Measurements from ENCODE around the gene TCL1A.
"Not testable (repeated sequence)": the region's sequence is repeated elsewhere in the genome, so short reads cannot be mapped to it uniquely, and the experiment has no call there.

The TCL1A gene, protein sequence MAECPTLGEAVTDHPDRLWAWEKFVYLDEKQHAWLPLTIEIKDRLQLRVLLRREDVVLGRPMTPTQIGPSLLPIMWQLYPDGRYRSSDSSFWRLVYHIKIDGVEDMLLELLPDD

DNA sequence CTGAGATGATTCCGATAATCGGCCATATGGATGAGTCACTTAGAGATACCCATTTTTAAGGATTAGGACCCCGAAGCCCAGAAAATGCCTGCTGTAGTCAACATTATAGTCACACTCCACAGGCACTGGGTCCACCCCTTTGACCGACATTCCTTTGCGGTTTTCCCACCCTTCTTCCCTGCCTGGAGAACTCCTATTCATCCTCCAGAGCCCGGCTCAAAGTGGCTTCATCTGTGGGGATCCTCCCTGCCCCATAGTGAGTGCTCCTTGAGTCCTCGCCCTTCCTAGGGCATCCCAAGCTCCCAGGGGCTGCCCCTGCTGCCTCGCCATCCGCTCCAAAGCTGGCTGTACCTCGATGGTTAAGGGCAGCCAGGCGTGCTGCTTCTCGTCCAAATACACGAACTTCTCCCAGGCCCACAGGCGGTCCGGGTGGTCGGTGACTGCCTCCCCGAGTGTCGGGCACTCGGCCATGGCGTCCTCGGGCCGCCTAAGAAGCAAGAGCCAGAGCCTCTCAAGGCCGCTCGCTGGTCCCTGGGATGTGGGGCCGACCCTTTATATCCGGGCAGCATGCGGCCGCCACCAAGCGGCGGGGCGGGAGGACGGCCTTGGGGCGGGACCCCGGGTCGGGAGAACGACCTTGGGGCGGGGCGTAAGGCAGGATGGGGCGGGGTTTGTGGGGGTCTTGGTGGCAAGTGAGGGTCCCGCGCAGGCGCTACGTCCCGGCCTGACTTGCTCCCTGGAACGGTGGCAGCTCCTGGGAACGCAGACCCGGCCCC, at the start of gene TCL1A:
TSS of gene TCL1A (minus strand) at position 530 of the 776 bp plus-strand sequence. CDS start at position 471, 59 bp downstream.
- no peak for DNase-seq

DNA sequence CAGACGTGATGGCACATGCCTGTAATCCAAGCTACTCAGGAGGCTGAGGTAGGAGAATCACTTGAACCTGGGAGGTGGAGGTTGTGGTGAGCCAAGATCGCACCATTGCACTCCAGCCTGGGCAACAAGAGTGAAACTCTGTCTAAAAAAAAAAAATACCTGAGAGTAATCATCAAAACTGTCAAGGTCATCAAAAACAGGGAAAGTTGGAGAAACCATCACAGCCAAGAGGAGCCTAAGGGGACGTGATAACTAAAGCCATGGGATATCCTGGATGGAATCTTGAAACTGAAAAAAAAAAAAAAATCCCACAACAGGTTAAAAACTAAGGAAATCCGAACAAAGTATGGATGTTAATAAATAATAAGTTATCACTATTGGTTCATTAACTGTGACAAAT, 49.1 kb upstream of the TCL1A start:
- not testable (repeated sequence) for DNase-seq

DNA sequence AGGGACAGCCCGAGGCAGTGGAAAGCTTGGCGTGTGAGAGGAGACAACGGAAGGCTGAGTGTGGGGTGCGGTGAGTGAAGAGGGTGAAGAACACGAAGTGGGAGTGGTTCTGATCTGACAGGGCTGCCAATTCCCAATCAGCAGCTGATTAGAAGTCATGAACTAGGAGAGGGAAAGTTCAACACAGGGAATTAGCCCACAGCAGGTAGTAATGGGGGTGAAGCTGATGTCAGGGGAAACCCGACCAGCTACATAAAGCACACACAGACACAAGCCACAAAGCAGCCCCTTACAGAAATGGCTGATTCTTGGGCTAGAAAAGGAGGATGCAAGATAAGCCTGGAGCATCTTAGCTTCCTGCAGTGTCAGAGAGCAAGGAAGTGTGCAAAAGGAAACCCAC, 47.5 kb upstream of the TCL1A start:
- no peak for DNase-seq

DNA sequence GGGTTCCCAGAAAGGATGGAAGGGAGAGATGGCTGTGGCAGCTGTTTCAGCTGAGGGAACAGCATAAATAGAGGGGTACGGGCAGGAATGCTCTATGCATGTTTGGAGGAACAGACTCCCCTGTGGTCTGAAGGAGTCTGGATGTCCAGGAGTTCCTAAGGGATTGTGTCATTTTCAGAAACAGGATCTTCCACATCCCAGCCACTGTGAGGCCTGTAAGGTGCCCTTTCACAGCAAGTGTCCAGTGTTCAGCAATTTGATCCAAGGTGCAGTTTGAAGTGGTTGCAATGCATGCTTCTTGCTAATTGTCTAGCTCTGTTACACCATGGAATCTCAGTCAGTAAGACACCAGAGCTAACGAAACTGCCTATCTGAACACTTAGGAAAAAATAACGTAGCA, 46.7 kb upstream of the TCL1A start:
- no peak for DNase-seq

DNA sequence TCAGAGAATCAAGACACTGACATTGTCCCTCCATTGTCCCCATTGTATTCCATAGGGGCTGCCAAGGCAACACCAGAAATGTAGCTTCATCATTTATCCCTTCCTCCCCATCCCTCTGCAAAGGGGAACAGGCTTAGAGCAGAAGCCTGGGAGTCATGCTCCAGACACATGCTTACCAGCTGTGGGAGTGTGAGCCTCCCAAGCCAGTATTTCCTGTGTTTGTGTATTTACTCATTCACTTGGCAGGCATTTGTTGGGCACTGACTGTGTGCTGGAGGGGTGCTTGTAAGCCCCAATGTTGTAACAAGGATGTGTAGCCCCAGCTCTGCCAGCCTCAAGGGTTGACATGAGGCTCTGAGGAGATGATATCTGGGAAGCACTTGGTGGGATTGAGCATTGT, 46.0 kb upstream of the TCL1A start:
- no peak for DNase-seq

DNA sequence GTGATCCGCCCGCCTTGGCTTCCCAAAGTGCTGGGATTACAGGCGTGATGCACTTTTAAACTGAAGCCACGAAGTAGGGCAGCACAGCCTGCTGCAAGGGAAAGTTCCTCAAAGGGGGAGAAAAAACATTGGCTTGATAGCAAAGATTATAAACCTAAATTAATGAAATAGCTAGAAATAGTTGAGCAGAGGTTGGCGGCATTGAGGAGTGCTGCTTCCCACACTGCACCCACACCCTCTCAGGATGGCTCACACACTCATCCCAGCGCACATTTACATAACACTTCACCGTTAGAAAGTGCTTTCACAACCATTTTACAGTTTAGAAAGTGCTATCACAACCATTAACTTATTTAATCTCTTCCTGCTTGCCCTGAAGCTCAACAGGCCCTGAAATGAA, 44.4 kb upstream of the TCL1A start:
- DNase-seq: no peak

DNA sequence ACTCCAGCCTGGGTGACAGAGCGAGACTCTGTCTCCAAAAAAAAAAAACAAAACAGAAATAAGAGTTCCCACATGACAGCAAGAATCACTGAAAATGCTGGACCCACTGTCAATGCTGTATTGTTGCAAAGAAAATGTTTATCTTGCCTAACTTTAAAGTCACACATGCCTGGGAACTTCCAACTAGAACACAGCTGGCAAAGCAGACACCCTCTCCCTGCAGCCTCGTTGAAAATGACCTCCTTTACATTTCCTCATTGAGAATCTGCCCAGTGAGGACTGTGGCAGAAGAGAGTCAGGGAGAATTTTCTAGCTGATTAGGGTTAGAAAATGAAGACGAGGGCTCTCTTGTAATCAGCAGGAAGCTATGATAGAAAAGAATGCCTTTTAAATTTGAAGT, 42.8 kb upstream of the TCL1A start:
- no peak for DNase-seq

DNA sequence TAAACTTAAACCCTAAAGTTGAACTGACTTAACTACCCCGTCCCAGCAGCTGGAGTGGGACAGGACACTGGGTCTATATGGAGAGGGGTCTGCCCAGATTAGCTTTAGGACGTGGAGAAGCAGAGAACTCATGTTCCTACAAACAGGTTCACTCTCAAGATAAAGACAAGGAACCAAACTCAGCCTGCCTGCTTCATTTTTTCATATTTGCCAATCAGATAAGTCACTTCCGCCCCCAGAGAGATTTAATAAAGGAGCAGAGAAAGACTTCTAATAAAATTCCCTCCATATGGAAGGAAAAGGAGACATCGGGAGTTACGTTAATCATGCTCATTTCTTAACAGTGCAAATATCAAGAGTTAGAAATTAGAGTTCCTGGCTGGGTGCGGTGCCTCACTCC, 42.2 kb upstream of the TCL1A start:
- DNase-seq: no peak

DNA sequence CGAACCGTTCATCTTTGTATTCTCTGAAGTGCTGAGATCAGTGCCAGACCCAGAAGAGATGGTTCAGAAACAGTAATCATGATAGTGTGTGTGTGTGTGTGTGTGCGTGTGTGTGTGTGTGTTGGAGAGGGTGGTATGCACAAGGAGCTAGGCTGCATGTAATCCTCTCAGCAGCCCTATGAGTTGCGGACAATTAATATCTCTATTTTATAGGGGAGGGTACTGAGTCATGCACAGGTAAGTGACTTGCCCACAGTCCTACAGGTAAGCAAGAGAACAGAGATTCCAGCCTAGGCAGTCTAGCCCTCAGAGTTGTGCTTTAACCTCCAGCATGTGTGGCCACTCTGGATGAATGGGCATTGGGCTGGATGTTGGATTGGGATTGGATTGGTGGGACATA, 27.9 kb upstream of the TCL1A start:
- no peak for DNase-seq

DNA sequence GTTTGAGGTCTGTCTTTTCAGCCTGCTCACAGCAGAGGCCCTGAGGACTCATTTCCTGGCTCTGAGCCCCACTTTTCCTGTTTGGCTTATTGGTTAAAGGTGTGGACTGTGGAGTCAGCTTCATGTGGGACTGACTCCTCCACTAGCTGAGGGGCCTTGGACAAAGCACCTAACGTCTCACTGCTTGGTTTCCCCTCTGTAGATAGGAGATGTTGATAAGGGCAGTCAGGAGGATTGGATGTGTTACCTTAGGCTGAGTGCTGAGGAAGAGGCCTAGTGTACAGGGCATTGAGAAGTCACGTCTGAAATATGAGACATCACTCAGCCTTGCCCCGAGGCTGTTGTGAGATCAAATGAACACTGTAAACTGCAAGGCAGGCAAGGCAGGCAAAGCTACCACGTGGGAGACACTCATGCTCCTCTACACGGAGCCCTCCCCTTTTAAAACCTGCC, 27.1 kb upstream of the TCL1A start:
- no peak for DNase-seq

DNA sequence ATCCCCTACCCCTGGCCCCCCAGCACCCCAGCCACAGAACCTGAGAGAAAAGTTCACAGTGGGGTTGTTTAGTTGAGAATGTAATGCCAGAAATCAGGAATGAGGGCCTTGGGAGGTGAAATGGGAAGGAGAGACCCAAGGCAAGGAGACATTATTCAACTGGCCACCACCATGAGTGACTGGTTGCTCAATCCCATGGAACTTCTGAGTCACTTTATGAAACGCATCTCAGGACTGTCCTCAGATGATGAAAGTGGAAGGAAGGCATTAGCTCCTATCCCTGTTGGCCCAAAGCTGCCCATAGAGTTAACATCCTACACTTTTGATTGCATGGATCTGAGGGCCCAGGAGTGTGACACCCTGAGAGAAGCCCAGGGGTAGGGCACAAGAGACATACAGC, 25.4 kb upstream of the TCL1A start:
- DNase-seq: no peak

DNA sequence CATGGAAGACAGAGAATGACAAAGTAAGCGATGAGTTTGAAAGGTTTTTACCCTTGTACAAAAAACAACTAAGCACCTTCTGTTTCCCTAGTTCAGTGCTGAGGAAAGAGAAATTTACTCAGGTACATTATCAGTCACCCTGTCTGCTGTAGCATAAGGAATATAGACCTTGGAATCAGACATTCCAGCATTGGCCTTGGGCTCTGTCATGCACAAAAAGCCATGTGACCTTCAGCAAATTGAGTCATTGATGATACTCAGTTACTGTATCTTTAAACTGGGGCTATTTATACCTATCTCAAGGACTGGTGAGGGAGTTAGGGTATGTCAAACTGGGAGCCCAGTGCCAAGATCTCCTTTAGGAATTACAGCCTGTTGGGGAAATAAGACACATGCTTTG, 19.3 kb upstream of the TCL1A start:
- no peak for DNase-seq

DNA sequence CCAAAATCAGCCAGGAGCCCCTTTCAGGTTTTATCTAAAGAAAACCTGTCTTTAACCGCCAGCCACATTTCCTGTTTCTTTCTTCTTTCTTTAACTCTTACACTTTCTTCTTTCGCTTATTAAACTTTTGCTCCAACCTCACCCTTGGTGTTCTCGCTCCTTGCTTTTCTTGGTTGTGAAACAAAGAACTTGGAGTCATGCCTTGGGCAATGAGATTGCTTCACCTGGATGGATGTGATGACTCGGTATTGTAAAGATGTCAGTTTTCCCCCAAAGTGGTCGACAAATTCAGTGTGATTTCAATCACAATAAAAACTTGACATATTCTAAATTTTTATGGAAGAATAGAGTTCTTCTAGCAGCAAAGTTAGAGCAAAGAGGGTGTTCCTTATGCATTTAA, 16.2 kb upstream of the TCL1A start:
- no peak for DNase-seq

DNA sequence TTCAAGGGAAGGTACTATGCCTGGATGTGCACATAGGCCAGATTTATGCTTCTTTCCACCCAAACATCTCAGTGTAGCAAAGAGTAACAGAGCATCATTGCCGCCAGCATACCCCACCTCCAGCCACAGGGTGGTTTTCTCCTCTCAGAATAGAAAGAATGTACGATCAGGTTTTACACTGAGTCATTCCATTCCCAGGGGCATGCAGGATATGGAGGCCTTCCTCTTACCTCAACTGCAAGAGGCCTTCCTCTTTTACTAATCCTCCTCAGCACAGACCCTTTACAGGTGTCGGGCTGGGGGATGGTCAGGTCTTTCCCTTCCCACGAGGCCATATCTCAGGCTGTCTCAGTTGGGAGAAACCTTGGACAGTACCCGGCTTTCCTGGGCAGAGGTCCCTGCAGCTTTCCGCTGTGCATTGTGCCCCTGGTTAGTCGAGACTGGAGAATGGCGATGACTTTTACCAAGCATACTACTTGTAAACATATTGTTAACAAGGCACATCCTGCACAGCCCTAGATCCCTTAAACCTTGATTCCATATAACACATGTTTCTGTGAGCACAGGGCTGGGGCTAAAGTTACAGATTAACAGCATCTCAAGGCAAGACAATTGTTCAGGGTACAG, 15.6 kb upstream of the TCL1A start:
- not testable (repeated sequence) for DNase-seq

DNA sequence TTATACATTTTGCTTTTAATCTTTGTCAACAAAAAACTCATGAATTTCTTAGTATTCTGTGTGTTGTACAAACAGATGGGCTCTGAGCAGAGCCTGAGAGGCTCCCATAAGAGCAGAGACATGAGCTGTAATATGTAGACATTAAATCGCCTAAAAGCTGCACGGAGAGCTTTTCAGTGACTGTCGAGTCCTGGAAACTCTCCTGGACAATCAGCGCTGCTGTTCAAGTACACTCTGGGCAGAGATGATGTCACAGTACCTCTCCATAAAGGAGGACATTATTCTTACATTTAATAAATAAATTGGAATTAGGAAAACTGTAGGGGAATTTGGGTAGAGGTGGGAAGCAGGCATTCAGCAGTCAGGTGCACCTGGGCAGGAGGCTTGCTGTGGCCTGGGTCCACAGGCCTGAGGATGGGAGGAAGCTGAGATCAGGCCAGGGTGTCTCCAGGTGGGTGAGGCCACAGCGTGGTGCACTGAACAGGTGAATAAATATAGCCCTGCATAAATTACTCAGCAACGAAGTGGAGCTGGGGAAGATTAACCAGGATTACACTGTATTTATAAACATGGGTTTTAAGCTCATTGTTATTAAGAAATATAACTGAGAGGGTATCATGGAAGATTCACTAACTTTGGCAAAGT, 13.3 kb upstream of the TCL1A start:
- DNase-seq: no peak

DNA sequence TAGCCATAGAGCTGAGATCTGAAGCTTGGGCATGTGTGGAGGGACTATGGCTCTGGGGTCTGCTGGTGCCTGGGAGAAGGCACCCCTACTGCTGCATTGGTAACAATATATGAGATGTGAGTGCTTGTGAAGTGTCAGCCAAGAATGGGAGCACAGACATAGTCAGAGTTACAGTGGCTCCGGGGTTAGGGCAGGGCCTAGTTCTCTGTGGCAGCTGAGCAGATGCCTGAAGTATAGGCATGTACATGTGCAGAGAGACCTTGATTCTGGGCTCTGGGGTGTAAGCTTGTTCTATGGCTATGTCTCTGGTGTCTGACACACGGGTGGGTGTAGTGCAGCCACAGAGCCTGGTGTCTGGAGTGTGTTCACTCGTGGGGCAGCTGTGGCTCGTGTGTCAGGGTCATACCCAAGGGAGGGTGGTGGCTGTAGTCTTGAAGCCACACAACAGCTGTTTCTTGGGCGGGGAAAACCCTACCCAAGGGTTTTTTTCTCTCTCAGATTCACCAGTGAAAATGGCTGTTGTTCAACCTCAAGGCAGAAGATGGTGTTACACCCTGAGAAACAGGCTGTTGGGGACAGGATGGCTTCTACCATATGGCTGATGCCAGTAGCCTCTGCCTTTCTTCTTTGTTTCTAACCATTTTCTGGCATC, 11.9 kb upstream of the TCL1A start:
- DNase-seq: no peak

DNA sequence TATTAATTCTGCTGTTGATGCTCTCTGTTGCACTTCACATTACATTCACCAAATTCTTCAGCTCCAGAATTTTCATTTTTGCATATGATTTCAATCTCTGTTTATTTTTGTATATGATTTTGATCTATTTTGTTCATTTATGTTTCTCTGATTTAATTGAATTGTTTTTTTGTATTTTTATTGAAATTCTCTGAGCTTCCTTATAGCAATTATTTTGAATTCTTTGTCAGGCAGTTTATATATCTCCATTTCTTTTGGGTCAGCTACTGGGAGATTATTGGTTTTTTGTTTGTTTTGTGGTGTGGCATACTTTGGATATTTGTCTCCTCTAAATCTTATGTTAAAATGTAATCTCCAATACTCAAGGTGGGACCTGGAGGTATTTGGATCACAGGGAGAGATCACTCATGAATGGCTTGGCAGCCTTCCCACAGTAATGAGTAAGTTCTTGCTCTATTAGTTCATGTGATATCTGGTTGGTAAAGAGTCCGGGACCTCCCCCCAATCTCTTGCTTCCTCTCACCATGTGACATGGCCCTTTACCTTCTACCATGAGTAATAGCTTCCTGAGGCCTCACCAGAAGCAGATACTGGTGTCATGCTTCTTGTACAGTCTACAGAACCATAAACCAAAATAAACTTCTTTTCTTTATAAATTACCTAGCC, 8.7 kb upstream of the TCL1A start:
- DNase-seq: no peak

DNA sequence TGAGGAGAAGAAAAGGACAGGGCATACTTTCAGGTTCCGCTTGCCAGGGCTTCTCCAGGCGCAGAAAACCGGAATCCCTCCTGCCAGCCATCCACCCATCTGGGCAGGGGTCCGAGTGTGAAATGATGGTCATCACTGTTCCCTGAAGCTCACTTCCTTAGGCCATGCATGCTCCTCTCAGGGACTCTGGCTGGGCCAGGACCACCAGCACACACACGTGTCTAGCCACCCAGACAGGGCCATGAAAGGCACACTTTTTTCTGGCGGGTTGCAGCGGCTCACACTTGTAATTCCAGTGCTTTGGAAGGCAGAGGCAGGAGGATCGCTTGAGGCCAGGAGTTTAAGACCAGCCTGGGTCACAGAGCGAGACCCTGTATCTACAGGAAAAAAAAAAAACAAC, 1.5 kb downstream of the TCL1A start:
- no peak for DNase-seq

DNA sequence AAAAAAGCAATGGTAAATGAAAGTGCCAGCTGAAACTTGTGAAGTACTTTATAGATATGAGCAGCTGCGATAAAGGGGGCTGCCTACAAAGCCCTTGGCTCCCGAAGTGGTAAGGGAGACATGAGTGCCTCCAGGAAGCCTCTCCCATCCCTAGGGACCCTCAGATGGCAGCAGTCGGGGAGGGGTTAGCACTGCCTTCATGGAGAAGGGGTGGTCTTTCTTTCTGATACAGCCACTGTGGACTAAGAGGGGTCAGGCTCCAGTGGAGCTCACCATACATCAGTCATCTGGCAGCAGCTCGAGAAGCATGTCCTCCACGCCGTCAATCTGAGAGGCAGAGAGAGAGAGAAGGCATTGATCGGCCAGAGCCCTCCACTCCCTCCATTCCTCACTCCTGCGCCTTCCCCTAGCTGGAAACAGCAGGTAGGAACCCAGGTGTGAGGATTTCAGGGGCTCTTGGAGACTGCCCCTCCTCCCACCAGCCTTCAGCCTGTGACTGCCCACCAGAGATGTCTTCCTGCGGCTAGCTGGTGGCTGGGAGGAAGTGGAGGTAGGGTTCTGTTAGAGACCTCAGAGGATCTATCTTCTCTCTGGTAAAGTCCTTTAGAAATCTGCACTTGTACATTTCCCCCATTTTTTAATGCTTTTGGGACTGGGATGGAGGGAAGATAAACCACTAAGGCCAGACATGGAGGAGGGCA, 2.3 kb downstream of the TCL1A start:
- no peak for DNase-seq

DNA sequence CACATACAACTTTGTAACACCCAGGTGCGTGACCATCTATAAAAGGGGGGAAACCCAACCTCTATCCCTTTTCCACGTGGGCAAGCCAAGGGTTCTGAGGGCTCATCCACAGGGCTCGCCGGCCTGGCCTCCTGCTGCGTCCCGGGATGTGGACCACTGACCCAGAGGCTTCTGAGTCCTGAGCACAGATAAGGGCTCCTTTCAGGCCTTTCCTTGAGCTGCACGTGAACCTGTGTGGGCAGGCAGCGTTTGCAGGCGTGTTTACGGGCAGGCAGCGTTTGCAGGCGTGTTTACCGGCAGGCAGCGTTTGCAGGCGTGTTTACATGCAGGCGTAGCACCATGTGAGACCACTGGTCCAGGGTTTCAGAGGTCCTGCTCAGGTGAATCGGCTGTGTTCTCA, 3.8 kb downstream of the TCL1A start:
- DNase-seq: no peak

DNA sequence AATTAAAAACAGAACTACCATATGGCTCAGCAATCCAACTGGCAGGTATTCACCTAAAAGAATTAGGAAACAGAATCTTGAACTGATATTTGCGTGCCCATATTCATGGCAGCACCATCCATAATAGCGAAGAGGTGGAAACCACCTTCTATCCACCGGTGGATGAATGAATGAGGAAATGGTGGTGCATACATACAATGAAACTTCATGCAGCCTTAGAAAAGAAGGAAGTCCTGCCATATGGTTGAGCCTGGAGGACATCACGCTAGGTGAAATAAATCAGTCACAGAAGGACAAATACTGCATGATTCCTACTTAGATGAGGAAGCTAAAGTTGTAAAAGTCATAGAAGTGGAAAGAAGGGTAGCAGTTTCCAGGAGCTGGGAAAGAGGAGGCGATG, 6.6 kb downstream of the TCL1A start:
- no peak for DNase-seq

DNA sequence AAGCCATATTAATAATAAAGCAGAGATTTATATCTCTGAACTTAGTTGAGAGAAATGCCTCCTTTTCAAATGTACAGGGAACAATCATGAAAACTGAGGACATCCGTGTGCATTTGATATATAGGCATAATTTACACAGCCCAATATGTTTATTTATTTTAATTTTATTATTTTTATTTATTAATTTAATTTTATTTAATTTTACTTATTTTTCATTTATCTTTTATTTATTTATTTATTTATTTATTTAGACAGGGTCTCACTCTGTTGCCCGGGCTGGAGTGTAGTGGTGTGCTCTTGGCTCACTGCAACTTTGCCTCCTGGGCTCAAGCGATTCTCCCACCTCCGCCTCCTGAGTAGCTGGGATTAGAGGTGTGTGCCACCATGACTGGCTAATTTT, 8.4 kb downstream of the TCL1A start:
- DNase-seq: no peak

Measured in activated CD4-positive, CD25-positive, alpha-beta regulatory T cell (primary cell).